Measurements from ENCODE around the gene SYT13.

SYT13 gene

DNA sequence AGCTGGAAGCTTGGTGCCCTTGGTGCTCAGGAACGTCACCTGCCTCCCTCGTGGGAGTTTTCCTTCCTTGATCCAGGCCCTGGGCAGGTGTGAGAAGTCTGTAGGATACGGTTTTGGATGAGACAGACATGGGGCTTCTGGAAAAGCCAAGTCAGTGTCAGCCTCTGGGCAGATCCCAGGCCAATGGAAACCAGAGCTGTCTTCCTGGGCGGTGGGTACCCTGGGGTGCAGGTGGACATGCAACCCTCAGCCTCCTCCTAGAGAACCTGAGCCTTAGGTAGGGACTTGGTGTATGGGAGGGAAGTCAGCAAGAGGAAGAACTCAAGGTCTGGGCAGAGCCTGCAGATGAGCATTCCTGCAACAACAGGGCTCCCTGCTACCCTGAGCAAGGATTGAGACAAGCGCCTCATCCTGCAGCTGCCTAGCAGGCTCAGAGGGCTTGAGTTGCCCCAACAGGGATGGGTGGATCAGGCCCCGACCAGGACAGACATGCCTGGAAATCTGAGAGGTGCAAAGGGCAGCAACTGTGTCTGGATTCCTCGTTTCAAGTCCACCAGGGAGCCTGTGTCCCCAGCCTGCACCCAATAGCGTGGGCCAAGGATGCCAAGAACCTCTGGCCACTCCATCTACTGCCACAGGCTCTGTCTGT is 37.6 kb upstream of the SYT13 start:
- Histone ChIP-seq H4K20me1 (ENCODE audit: insufficient read depth, low read length) (no peaks in the 10 kb centered on the region), H3K4me1 (ENCODE audit: insufficient read depth, low read length) (no peaks in the 10 kb centered on the region), H3K4me2 (ENCODE audit: insufficient read depth, low read length) (no peak overlapping the region), H3K27ac (ENCODE audit: low read length) (no peak overlapping the region), H3K27me3 (ENCODE audit: insufficient read depth, low read length, poor library complexity) (peaks cover 17% of the 10 kb centered on the region), H3K9me3 (ENCODE audit: insufficient read depth, low read length, severe bottlenecking) (peaks cover 5% of the 10 kb centered on the region), H2AFZ (ENCODE audit: low read depth, low read length) (no peak overlapping the region), H3K36me3 (ENCODE audit: insufficient read depth, low read length) (no peaks in the 10 kb centered on the region), H3K9ac (ENCODE audit: low read depth, low read length) (no peak overlapping the region), H3K4me3 (ENCODE audit: low read depth in 1 of 2, low read length in 2 of 2) (no peak overlapping the region), H3K79me2 (ENCODE audit: insufficient read depth, low read length) (no peaks in the 10 kb centered on the region)
- no peak for TF ChIP-seq EZH2 (IDR thresholded peaks at IDR 0.05; ENCODE audit: borderline replicate concordance, low read depth, low read length, severe bottlenecking)
- TF ChIP-seq, protein P1, sequence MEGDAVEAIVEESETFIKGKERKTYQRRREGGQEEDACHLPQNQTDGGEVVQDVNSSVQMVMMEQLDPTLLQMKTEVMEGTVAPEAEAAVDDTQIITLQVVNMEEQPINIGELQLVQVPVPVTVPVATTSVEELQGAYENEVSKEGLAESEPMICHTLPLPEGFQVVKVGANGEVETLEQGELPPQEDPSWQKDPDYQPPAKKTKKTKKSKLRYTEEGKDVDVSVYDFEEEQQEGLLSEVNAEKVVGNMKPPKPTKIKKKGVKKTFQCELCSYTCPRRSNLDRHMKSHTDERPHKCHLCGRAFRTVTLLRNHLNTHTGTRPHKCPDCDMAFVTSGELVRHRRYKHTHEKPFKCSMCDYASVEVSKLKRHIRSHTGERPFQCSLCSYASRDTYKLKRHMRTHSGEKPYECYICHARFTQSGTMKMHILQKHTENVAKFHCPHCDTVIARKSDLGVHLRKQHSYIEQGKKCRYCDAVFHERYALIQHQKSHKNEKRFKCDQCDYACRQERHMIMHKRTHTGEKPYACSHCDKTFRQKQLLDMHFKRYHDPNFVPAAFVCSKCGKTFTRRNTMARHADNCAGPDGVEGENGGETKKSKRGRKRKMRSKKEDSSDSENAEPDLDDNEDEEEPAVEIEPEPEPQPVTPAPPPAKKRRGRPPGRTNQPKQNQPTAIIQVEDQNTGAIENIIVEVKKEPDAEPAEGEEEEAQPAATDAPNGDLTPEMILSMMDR (IDR thresholded peaks at IDR 0.05; ENCODE audit: borderline replicate concordance, extremely low read depth, low read length, poor library complexity, severe bottlenecking) = no peak
- ATAC-seq (ENCODE audit: insufficient read depth, low read depth) = no peak
- DNase-seq = no peak

- Histone ChIP-seq H3K27me3 (ENCODE audit: insufficient read depth, low read length, poor library complexity) (peaks cover 17% of the 10 kb centered on the region), H4K20me1 (ENCODE audit: insufficient read depth, low read length) (no peaks in the 10 kb centered on the region), H3K27ac (ENCODE audit: low read length) (no peak overlapping the region), H3K4me2 (ENCODE audit: insufficient read depth, low read length) (no peak overlapping the region), H3K36me3 (ENCODE audit: insufficient read depth, low read length) (no peaks in the 10 kb centered on the region), H3K4me3 (ENCODE audit: low read depth in 1 of 2, low read length in 2 of 2) (no peak overlapping the region), H3K9ac (ENCODE audit: low read depth, low read length) (no peak overlapping the region), H3K4me1 (ENCODE audit: insufficient read depth, low read length) (no peaks in the 10 kb centered on the region), H3K9me3 (ENCODE audit: insufficient read depth, low read length, severe bottlenecking) (peaks cover 5% of the 10 kb centered on the region), H2AFZ (ENCODE audit: low read depth, low read length) (no peak overlapping the region), H3K79me2 (ENCODE audit: insufficient read depth, low read length) (no peaks in the 10 kb centered on the region)
- no peak for ATAC-seq (ENCODE audit: insufficient read depth, low read depth)
- DNase-seq = no peak
- no peak for TF ChIP-seq EZH2 (IDR thresholded peaks at IDR 0.05; ENCODE audit: borderline replicate concordance, low read depth, low read length, severe bottlenecking)
- TF ChIP-seq, protein P1 (IDR thresholded peaks at IDR 0.05; ENCODE audit: borderline replicate concordance, extremely low read depth, low read length, poor library complexity, severe bottlenecking) = no peak
Observed at GRCh38 chr11:45322891-45323600, 36.9 kb upstream of the SYT13 start.

DNA sequence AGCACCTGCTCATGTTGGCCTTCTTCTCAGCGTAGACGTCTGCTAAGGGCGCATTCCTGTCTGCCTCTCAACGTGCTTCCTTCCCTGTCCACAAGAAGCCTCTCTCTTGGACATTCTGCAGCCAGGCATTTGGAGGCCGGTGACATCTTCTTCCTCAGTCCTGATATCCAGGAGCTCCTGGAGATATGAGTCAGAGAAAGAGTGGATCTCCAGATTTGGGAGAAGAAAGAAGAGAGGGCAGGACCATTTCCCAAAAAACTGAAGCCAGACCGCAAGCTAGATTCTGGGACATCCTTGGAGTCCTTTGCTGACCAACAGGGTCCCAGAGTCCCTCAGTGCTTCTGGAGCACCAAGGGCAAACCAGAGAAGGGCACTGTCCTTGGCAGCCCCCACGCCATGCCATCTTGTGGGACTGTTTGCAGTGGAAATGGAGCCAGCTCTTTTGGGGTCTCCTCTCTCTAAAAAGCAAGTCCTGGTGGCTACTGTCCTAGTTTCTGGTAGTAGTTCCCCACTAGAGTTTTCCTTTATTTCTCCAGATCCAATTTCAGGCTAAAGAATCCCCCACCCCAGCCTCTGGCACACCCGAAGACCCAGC is 36.1 kb upstream of the SYT13 start:
- no peak for DNase-seq
- no peak overlapping the region for H3K4me3 ChIP-seq (ENCODE audit: low read depth in 1 of 2, low read length in 2 of 2)
- ATAC-seq (ENCODE audit: insufficient read depth, low read depth) = no peak
- no peak overlapping the region for H3K9ac ChIP-seq (ENCODE audit: low read depth, low read length)
- H3K27ac ChIP-seq (ENCODE audit: low read length) = no peak overlapping the region
- H3K79me2 ChIP-seq (ENCODE audit: insufficient read depth, low read length) = no peaks in the 10 kb centered on the region
- peaks cover 3% of the 10 kb centered on the region for H3K9me3 ChIP-seq (ENCODE audit: insufficient read depth, low read length, severe bottlenecking)
- H3K4me2 ChIP-seq (ENCODE audit: insufficient read depth, low read length) = no peak overlapping the region
- peaks cover 17% of the 10 kb centered on the region for H3K27me3 ChIP-seq (ENCODE audit: insufficient read depth, low read length, poor library complexity)
- no peak overlapping the region for H2AFZ ChIP-seq (ENCODE audit: low read depth, low read length)
- no peaks in the 10 kb centered on the region for H3K4me1 ChIP-seq (ENCODE audit: insufficient read depth, low read length)
- H3K36me3 ChIP-seq (ENCODE audit: insufficient read depth, low read length) = no peaks in the 10 kb centered on the region
- no peak for TF ChIP-seq EZH2 (IDR thresholded peaks at IDR 0.05; ENCODE audit: borderline replicate concordance, low read depth, low read length, severe bottlenecking)
- TF ChIP-seq, protein P1 (IDR thresholded peaks at IDR 0.05; ENCODE audit: borderline replicate concordance, extremely low read depth, low read length, poor library complexity, severe bottlenecking) = no peak
- H4K20me1 ChIP-seq (ENCODE audit: insufficient read depth, low read length) = no peaks in the 10 kb centered on the region

Data from DND-41 (cell line).